UCSD-AML1 (cell line): ENCODE results near the gene PITX2.

Source experiments
- DNase-seq: peaks from one replicate; lab custom pipeline; 2025; ENCODE audit not compliant: unreplicated experiment; lab: John Stamatoyannopoulos, UW

The PITX2 gene

GRCh38 chr4:110624904-110625494 is 2.1 kb upstream of the PITX2 start:
- no peak for DNase-seq

GRCh38 chr4:110624398-110624780 is 1.5 kb upstream of the PITX2 start:
- no peak for DNase-seq

- no peak for DNase-seq
These were observed 981 bp upstream of the PITX2 start for GRCh38 chr4:110623718-110624397.

GRCh38 chr4:110621839-110622751 is 782 bp downstream of the PITX2 start:
- no peak for DNase-seq

- DNase-seq: no peak
These were observed 1.5 kb downstream of the PITX2 start for GRCh38 chr4:110621328-110621812.

GRCh38 chr4:110620691-110621327 is 2.1 kb downstream of the PITX2 start:
- no peak for DNase-seq

- no peak for DNase-seq
These were observed 2.6 kb downstream of the PITX2 start for GRCh38 chr4:110620322-110620690.

GRCh38 chr4:110619463-110620247 is 3.2 kb downstream of the PITX2 start:
- no peak for DNase-seq

GRCh38 chr4:110618581-110619462 is 4.1 kb downstream of the PITX2 start:
- no peak for DNase-seq

- no peak for DNase-seq
These were observed 5.0 kb downstream of the PITX2 start for GRCh38 chr4:110617646-110618580.

- no peak for DNase-seq
These were observed 5.7 kb downstream of the PITX2 start for GRCh38 chr4:110617075-110617640.

GRCh38 chr4:110616238-110617074 is 6.4 kb downstream of the PITX2 start:
- DNase-seq: no peak

GRCh38 chr4:110615353-110616237 is 7.3 kb downstream of the PITX2 start:
- DNase-seq: no peak

- no peak for DNase-seq
These were observed 7.9 kb downstream of the PITX2 start for GRCh38 chr4:110614976-110615352.

GRCh38 chr4:110614173-110614963 is 8.5 kb downstream of the PITX2 start:
- DNase-seq: no peak

- no peak for DNase-seq
These were observed 9.1 kb downstream of the PITX2 start for GRCh38 chr4:110613745-110614144.
